ENCODE measurements around the gene ARID1B. TPM values are rescaled to one million over a fixed set of nuclear protein-coding genes. Genes with fewer than 3 reads are reported as not detected.

Gene ARID1B
- total RNA-seq, 2 donors from 2014 or later = 74.0 to 110 TPM

- H3K36me3 ChIP-seq (ENCODE audit: control insufficient read depth, insufficient read depth, low read length) = peaks cover 42% of the 10 kb centered on the region
- H3K27ac ChIP-seq (ENCODE audit: low read depth, low read length) = no peak overlapping the region
- H3K36me3 Mint-ChIP-seq (ENCODE audit: low read depth) = peaks cover 18% of the 10 kb centered on the region
- no peak overlapping the region for H3K27ac Mint-ChIP-seq
- no peaks in the 10 kb centered on the region for H3K27me3 ChIP-seq (ENCODE audit: control insufficient read depth, insufficient read depth, low read length, poor library complexity, severe bottlenecking)
- no peak overlapping the region for H3K4me3 Mint-ChIP-seq
- H3K9ac ChIP-seq (ENCODE audit: extremely low read depth, low read length, poor library complexity, severe bottlenecking) = no peak overlapping the region
- H3K4me1 Mint-ChIP-seq = no peaks in the 10 kb centered on the region
- no peaks in the 10 kb centered on the region for H3K4me1 ChIP-seq (ENCODE audit: control insufficient read depth, insufficient read depth, low read length)
- 93 to 100% methylated on average over 3 of the region's 3 CpGs for WGBS, 2 experiments (ENCODE audit: insufficient coverage in 1 of 2, insufficient read length in 1 of 2)
- H3K4me3 ChIP-seq (ENCODE audit: low read length) = no peak overlapping the region
- no peaks in the 10 kb centered on the region for H3K9me3 ChIP-seq (ENCODE audit: control insufficient read depth, low read length)
- no peaks in the 10 kb centered on the region for H3K9me3 Mint-ChIP-seq
- DNase-seq = no peak
- H3K27me3 Mint-ChIP-seq (ENCODE audit: insufficient read depth) = no peaks in the 10 kb centered on the region
- no peak for TF ChIP-seq CTCF (conservative IDR thresholded peaks at IDR 0.05)
These were observed 433.8 kb downstream of the ARID1B start for GRCh38 chr6:157210954-157211353.

GRCh38 chr6:157211603-157212455 lies 434.7 kb downstream of the ARID1B start:
- Histone ChIP-seq H3K36me3 (ENCODE audit: control insufficient read depth, insufficient read depth, low read length) (peaks cover 33% of the 10 kb centered on the region), H3K27me3 (ENCODE audit: control insufficient read depth, insufficient read depth, low read length, poor library complexity, severe bottlenecking) (no peaks in the 10 kb centered on the region), H3K9ac (ENCODE audit: extremely low read depth, low read length, poor library complexity, severe bottlenecking) (no peak overlapping the region), H3K4me1 (ENCODE audit: control insufficient read depth, insufficient read depth, low read length) (no peaks in the 10 kb centered on the region), H3K4me3 (ENCODE audit: low read length) (no peak overlapping the region), H3K9me3 (ENCODE audit: control insufficient read depth, low read length) (no peaks in the 10 kb centered on the region), H3K27ac (ENCODE audit: low read depth, low read length) (no peak overlapping the region)
- TF ChIP-seq CTCF (conservative IDR thresholded peaks at IDR 0.05) = no peak
- 90 to 98% methylated on average over 6 to 11 of the region's 11 CpGs for WGBS, 2 experiments (ENCODE audit: insufficient coverage in 1 of 2, insufficient read length in 1 of 2)
- DNase-seq = no peak
- Mint-ChIP-seq H3K9me3 (no peaks in the 10 kb centered on the region), H3K4me3 (no peak overlapping the region), H3K27ac (no peak overlapping the region), H3K4me1 (no peaks in the 10 kb centered on the region), H3K27me3 (ENCODE audit: insufficient read depth) (no peaks in the 10 kb centered on the region), H3K36me3 (ENCODE audit: low read depth) (peaks cover 11% of the 10 kb centered on the region)

- no peak overlapping the region for H3K27ac ChIP-seq (ENCODE audit: low read depth, low read length)
- Mint-ChIP-seq H3K36me3 (ENCODE audit: low read depth) (no peaks in the 10 kb centered on the region), H3K4me1 (no peaks in the 10 kb centered on the region), H3K27me3 (ENCODE audit: insufficient read depth) (no peaks in the 10 kb centered on the region), H3K9me3 (no peaks in the 10 kb centered on the region), H3K4me3 (no peak overlapping the region), H3K27ac (no peak overlapping the region)
- TF ChIP-seq CTCF (conservative IDR thresholded peaks at IDR 0.05) = no peak
- DNase-seq = peak; percentile 35
- no peak overlapping the region for H3K9ac ChIP-seq (ENCODE audit: extremely low read depth, low read length, poor library complexity, severe bottlenecking)
- no peaks in the 10 kb centered on the region for H3K27me3 ChIP-seq (ENCODE audit: control insufficient read depth, insufficient read depth, low read length, poor library complexity, severe bottlenecking)
- peaks cover 17% of the 10 kb centered on the region for H3K36me3 ChIP-seq (ENCODE audit: control insufficient read depth, insufficient read depth, low read length)
- no peaks in the 10 kb centered on the region for H3K4me1 ChIP-seq (ENCODE audit: control insufficient read depth, insufficient read depth, low read length)
- WGBS, 2 experiments (ENCODE audit: insufficient coverage in 1 of 2, insufficient read length in 1 of 2) = 96% methylated on average over 9 of the region's 9 CpGs
- no peak overlapping the region for H3K4me3 ChIP-seq (ENCODE audit: low read length)
- no peaks in the 10 kb centered on the region for H3K9me3 ChIP-seq (ENCODE audit: control insufficient read depth, low read length)
These were observed 436.2 kb downstream of the ARID1B start for GRCh38 chr6:157213426-157213825.

Data from endodermal cell (in vitro differentiated cells).